Measurements from ENCODE around the gene FOXRED1.
"Not testable (repeated sequence)": the region's sequence is repeated elsewhere in the genome, so short reads cannot be mapped to it uniquely, and the experiment has no call there.

The FOXRED1 gene

DNA sequence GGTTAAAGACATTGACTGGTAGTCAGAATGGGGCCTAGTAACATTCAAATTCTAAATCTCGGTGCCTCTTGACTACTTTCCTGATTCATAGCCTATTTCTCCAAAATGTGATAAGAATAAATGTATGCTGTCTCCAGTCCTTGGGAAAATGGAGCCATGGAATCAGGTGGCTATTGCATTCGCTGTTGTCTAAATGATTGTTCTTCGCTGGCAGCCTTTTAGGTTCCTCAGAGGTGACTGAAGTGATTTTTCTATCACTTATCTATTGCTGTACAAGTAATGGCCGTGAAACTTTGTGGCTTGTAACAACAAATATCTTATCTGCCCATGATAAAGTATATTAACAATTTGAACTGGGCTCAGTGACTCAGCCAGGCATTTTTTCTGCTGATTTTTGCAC is 15.7 kb upstream of the FOXRED1 start:
- Histone ChIP-seq H3K27ac (no peak overlapping the region), H3K27me3 (ENCODE audit: insufficient read depth, low read depth, severe bottlenecking) (no peaks in the 10 kb centered on the region), H3K36me3 (peaks cover 46% of the 10 kb centered on the region), H3K9me3 (ENCODE audit: severe bottlenecking) (no peaks in the 10 kb centered on the region), H3K4me3 (ENCODE audit: low read depth, low read length) (no peak overlapping the region)
- TF ChIP-seq CTCF (IDR thresholded peaks at IDR 0.05; ENCODE audit: low read depth, low read length), result no peak
- no peak for DNase-seq

DNA sequence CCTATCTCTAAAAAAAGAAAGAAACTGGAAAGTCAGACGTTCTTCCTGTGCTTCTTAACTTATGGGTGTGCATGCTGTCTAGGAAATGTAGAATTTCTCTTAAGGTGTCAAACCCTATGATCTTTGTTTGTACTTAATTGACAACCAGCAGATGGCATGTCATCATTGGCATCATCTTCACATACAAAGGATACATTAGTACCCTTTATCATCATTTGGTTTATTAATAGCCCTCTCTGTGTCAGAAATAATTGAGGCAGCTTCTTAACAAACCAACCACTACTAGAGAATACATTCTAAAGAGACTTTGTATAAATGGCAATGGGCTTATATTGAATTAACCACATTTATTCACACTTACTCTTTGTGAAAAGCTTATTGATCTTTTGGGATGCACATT is 14.1 kb upstream of the FOXRED1 start:
- Histone ChIP-seq H3K36me3 (peaks cover 46% of the 10 kb centered on the region), H3K27ac (no peak overlapping the region), H3K4me3 (ENCODE audit: low read depth, low read length) (no peak overlapping the region), H3K27me3 (ENCODE audit: insufficient read depth, low read depth, severe bottlenecking) (no peaks in the 10 kb centered on the region), H3K9me3 (ENCODE audit: severe bottlenecking) (no peaks in the 10 kb centered on the region)
- DNase-seq, result no peak
- no peak for TF ChIP-seq CTCF (IDR thresholded peaks at IDR 0.05; ENCODE audit: low read depth, low read length)

GRCh38 chr11:126255507-126255906 is 13.4 kb upstream of the FOXRED1 start:
- not testable (repeated sequence) for H3K27ac ChIP-seq; DNase-seq; H3K9me3 ChIP-seq (ENCODE audit: severe bottlenecking); H3K27me3 ChIP-seq (ENCODE audit: insufficient read depth, low read depth, severe bottlenecking); H3K4me3 ChIP-seq (ENCODE audit: low read depth, low read length)
- peaks cover 45% of the 10 kb centered on the region for H3K36me3 ChIP-seq

GRCh38 chr11:126256216-126256615 is 12.7 kb upstream of the FOXRED1 start:
- Histone ChIP-seq H3K27me3 (ENCODE audit: insufficient read depth, low read depth, severe bottlenecking) (no peaks in the 10 kb centered on the region), H3K9me3 (ENCODE audit: severe bottlenecking) (no peaks in the 10 kb centered on the region), H3K36me3 (peaks cover 44% of the 10 kb centered on the region), H3K27ac (no peak overlapping the region), H3K4me3 (ENCODE audit: low read depth, low read length) (no peak overlapping the region)
- no peak for DNase-seq
- TF ChIP-seq CTCF (IDR thresholded peaks at IDR 0.05; ENCODE audit: low read depth, low read length), result no peak

DNA sequence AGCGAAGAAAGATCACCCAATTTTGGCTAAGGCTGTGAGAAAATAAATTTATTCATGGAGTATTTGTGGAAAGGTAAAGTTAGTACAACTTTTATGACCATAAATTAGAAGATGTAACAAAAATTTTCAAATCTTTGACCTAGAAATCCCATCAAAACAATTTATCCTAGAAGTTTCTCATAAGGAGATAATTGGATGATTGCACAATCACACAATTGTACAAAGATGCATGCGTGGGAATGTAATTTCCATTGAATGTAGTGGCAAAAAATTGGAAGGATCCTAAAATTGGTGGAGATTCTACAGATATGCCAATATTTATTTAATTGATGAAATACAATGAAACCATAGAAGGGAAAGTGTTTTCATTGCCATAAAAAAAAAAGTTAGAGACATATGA is 11.8 kb upstream of the FOXRED1 start:
- Histone ChIP-seq H3K27me3 (ENCODE audit: insufficient read depth, low read depth, severe bottlenecking) (no peaks in the 10 kb centered on the region), H3K4me3 (ENCODE audit: low read depth, low read length) (no peak overlapping the region), H3K9me3 (ENCODE audit: severe bottlenecking) (no peaks in the 10 kb centered on the region), H3K27ac (no peak overlapping the region), H3K36me3 (peaks cover 50% of the 10 kb centered on the region)
- no peak for DNase-seq
- TF ChIP-seq CTCF (IDR thresholded peaks at IDR 0.05; ENCODE audit: low read depth, low read length), result no peak

DNA sequence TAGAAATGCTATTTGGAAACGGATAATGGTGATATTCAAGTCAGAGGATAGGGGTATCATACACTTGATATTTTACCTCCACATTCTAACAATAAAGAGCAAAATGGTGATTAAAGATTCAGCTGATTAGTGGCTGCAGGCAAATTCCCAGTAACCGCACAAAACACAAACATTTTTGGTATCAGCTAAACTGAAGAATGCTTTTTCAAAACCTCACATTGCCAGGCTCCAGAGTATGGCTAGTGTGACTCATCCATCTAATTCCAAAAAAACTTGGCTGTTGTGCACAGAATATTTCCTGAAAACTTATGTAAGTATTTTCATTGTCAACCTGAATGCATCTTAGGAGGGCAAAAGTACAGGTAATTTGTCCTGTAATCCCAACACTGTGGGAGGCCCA is 11.2 kb upstream of the FOXRED1 start:
- Histone ChIP-seq H3K36me3 (peaks cover 53% of the 10 kb centered on the region), H3K4me3 (ENCODE audit: low read depth, low read length) (no peak overlapping the region), H3K27ac (no peak overlapping the region), H3K9me3 (ENCODE audit: severe bottlenecking) (no peaks in the 10 kb centered on the region), H3K27me3 (ENCODE audit: insufficient read depth, low read depth, severe bottlenecking) (no peaks in the 10 kb centered on the region)
- DNase-seq, result no peak
- TF ChIP-seq CTCF (IDR thresholded peaks at IDR 0.05; ENCODE audit: low read depth, low read length), result no peak
